H1 (cell line): ENCODE data around the gene SYN1. TPM values are rescaled to one million over a fixed set of nuclear protein-coding genes. Genes with fewer than 3 reads are reported as not detected.

Experiments used
- BCL11A ChIP-seq, 2 experiments: IDR thresholded peaks; one replicate each; pipeline ENCODE4 v1.6.1; 2011; ENCODE audit warnings: low read depth in 2 of 2, low read length in 2 of 2, mild to moderate bottlenecking in 2 of 2
- FOSL1 ChIP-seq: IDR thresholded peaks from 2 replicates; pipeline ENCODE4 v1.6.1; 2011; ENCODE audit warnings: mild to moderate bottlenecking, low read depth, low read length, moderate library complexity; ENCODE audit not compliant: insufficient read depth
- JUN ChIP-seq: IDR thresholded peaks from 2 replicates; pipeline ENCODE4 v1.6.1; 2011; ENCODE audit warnings: low read depth, mild to moderate bottlenecking, improper control_type of control experiment, low read length
- KDM1A ChIP-seq: fragments of 200-600, 300-600 bp; sonication (generic); IDR thresholded peaks from 2 replicates; pipeline ENCODE4 v1.7.1; 2016; ENCODE audit warnings: mild to moderate bottlenecking, low read length, borderline replicate concordance
- NRF1 ChIP-seq: IDR thresholded peaks from 2 replicates; pipeline ENCODE4 v1.6.1; 2011; ENCODE audit warnings: mild to moderate bottlenecking, low read depth, low read length, improper control_type of control experiment
- RNF2 ChIP-seq: fragments of 200-900, 300-1000 bp; sonication (generic); IDR thresholded peaks from 2 replicates; pipeline ENCODE4 v1.7.1; 2016; ENCODE audit warnings: borderline replicate concordance, low read depth, mild to moderate bottlenecking, antibody characterized with exemption, low read length; ENCODE audit not compliant: poor library complexity, severe bottlenecking; ENCODE audit errors: missing control alignments
- YY1 ChIP-seq: IDR thresholded peaks from 2 replicates; pipeline ENCODE4 v1.6.1; 2011; ENCODE audit warnings: low read depth, mild to moderate bottlenecking, low read length
- polyA plus RNA-seq, 7 experiments: library from polyadenylated mRNA; depleted of rRNA in 3 of 7; stranded (reverse) in 5 of 7; unstranded in 2 of 7; fragments of >200 nt in 5 of 7; fragments of 200-250 nt in 2 of 7; gene quantifications; 1 replicate in 5 of 7; 2 replicates in 1 of 7; 4 replicates in 1 of 7; pipeline versions ENCODE4 v1.2.1 to v1.2.3, GENCODE V29; 2011 to 2013; ENCODE audit warnings: missing spikeins in 2 of 7, mixed read lengths in 2 of 7
- total RNA-seq: library from RNA; stranded (reverse); fragmentation: NEBNext Ultra II Directional; extraction: Animal tissue kit (Norgen Biotek cat#: 25700); gene quantifications from 2 replicates; pipeline ENCODE4 v1.2.1, GENCODE V29; 2021
- TF ChIP-seq, protein P1 (sequence below): fragments of 300-600 bp; sonication (generic); IDR thresholded peaks from 2 replicates; pipeline ENCODE4 v1.7.1; 2012; ENCODE audit warnings: low read length, moderate library complexity, mild to moderate bottlenecking, inconsistent platforms; ENCODE audit not compliant: insufficient replicate concordance
- TF ChIP-seq, protein P2 (sequence below): IDR thresholded peaks from 2 replicates; pipeline ENCODE4 v1.6.1; 2012; ENCODE audit warnings: inconsistent platforms

The SYN1 gene
- total and polyA plus RNA-seq, 2 of the 8 experiments (the other 6 are each of a cell fraction or from before 2014, with no cell fraction given): 2.1 to 14.1 TPM

DNA sequence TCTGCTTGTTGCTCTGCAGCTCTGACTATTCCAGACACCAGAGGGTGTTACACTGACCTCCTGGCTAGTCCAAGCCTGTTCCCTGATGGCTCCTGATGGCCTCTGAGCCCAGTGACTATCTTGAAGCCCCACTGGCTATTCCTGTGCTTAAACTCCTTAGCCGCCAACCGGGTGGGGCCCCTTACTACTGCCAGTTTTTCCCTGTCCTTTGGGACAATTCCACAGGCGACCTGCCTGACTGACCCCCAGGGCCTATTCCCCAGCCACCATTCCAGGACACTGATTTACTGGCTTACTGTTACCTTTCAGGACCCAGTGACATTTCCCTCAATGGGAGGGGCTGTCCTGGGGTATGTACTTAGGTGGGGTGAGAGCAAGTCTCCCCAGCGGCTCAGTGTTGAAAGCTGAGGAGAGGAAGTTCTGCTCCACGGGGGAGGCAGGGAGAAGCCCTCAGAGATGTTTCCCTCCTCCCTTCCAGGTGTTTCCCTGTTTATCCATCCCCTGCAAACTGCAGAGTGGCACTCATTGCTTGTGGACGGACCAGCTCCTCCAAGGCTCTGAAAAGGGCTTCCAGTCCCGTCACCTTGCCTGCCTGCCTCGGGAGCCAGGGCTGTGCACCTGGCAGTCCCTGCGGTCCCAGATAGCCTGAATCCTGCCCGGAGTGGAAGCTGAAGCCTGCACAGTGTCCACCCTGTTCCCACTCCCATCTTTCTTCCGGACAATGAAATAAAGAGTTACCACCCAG is 33.4 kb downstream of the SYN1 start (continued):
- TF ChIP-seq, protein P1, sequence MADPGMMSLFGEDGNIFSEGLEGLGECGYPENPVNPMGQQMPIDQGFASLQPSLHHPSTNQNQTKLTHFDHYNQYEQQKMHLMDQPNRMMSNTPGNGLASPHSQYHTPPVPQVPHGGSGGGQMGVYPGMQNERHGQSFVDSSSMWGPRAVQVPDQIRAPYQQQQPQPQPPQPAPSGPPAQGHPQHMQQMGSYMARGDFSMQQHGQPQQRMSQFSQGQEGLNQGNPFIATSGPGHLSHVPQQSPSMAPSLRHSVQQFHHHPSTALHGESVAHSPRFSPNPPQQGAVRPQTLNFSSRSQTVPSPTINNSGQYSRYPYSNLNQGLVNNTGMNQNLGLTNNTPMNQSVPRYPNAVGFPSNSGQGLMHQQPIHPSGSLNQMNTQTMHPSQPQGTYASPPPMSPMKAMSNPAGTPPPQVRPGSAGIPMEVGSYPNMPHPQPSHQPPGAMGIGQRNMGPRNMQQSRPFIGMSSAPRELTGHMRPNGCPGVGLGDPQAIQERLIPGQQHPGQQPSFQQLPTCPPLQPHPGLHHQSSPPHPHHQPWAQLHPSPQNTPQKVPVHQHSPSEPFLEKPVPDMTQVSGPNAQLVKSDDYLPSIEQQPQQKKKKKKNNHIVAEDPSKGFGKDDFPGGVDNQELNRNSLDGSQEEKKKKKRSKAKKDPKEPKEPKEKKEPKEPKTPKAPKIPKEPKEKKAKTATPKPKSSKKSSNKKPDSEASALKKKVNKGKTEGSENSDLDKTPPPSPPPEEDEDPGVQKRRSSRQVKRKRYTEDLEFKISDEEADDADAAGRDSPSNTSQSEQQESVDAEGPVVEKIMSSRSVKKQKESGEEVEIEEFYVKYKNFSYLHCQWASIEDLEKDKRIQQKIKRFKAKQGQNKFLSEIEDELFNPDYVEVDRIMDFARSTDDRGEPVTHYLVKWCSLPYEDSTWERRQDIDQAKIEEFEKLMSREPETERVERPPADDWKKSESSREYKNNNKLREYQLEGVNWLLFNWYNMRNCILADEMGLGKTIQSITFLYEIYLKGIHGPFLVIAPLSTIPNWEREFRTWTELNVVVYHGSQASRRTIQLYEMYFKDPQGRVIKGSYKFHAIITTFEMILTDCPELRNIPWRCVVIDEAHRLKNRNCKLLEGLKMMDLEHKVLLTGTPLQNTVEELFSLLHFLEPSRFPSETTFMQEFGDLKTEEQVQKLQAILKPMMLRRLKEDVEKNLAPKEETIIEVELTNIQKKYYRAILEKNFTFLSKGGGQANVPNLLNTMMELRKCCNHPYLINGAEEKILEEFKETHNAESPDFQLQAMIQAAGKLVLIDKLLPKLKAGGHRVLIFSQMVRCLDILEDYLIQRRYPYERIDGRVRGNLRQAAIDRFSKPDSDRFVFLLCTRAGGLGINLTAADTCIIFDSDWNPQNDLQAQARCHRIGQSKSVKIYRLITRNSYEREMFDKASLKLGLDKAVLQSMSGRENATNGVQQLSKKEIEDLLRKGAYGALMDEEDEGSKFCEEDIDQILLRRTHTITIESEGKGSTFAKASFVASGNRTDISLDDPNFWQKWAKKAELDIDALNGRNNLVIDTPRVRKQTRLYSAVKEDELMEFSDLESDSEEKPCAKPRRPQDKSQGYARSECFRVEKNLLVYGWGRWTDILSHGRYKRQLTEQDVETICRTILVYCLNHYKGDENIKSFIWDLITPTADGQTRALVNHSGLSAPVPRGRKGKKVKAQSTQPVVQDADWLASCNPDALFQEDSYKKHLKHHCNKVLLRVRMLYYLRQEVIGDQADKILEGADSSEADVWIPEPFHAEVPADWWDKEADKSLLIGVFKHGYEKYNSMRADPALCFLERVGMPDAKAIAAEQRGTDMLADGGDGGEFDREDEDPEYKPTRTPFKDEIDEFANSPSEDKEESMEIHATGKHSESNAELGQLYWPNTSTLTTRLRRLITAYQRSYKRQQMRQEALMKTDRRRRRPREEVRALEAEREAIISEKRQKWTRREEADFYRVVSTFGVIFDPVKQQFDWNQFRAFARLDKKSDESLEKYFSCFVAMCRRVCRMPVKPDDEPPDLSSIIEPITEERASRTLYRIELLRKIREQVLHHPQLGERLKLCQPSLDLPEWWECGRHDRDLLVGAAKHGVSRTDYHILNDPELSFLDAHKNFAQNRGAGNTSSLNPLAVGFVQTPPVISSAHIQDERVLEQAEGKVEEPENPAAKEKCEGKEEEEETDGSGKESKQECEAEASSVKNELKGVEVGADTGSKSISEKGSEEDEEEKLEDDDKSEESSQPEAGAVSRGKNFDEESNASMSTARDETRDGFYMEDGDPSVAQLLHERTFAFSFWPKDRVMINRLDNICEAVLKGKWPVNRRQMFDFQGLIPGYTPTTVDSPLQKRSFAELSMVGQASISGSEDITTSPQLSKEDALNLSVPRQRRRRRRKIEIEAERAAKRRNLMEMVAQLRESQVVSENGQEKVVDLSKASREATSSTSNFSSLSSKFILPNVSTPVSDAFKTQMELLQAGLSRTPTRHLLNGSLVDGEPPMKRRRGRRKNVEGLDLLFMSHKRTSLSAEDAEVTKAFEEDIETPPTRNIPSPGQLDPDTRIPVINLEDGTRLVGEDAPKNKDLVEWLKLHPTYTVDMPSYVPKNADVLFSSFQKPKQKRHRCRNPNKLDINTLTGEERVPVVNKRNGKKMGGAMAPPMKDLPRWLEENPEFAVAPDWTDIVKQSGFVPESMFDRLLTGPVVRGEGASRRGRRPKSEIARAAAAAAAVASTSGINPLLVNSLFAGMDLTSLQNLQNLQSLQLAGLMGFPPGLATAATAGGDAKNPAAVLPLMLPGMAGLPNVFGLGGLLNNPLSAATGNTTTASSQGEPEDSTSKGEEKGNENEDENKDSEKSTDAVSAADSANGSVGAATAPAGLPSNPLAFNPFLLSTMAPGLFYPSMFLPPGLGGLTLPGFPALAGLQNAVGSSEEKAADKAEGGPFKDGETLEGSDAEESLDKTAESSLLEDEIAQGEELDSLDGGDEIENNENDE: no peak
- TF ChIP-seq, protein P2, sequence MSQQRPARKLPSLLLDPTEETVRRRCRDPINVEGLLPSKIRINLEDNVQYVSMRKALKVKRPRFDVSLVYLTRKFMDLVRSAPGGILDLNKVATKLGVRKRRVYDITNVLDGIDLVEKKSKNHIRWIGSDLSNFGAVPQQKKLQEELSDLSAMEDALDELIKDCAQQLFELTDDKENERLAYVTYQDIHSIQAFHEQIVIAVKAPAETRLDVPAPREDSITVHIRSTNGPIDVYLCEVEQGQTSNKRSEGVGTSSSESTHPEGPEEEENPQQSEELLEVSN: no peak
- TF ChIP-seq JUN: no peak
- no peak for TF ChIP-seq RNF2
- TF ChIP-seq BCL11A (IDR thresholded peaks at IDR 0.05; ENCODE audit: low read depth in 2 of 2, low read length in 2 of 2): no peak
- no peak for TF ChIP-seq FOSL1
- no peak for TF ChIP-seq NRF1
- TF ChIP-seq KDM1A: no peak
- TF ChIP-seq YY1: no peak
